ENCODE data around the gene TSPYL1.
"Not testable (repeated sequence)": the region's sequence is repeated elsewhere in the genome, so short reads cannot be mapped to it uniquely, and the experiment has no call there.

The TSPYL1 gene

GRCh38 chr6:116284984-116285383 is 5.3 kb upstream of the TSPYL1 start:
- H3K9me3 ChIP-seq (ENCODE audit: control insufficient read depth, insufficient read depth, low read depth, low read length); H3K4me1 ChIP-seq (ENCODE audit: control insufficient read depth, insufficient read depth, low read length); POLR2A ChIA-PET; H3K27ac ChIP-seq (ENCODE audit: extremely low read depth, low read depth, low read length); H3K4me3 ChIP-seq (ENCODE audit: low read depth, low read length); H3K36me3 ChIP-seq (ENCODE audit: control insufficient read depth in 2 of 2, insufficient read depth in 1 of 2, low read length in 2 of 2): not testable (repeated sequence)
- CTCF ChIA-PET, result interaction anchor here (0.7 kb wide), 1 partner anchor 91 kb away, joined by 3 read pairs; no protein-coding TSS in a partner anchor
- TF ChIP-seq ZNF184 (tag by site-specific recombination; IDR thresholded peaks at IDR 0.05), result peak; percentile 97

DNA sequence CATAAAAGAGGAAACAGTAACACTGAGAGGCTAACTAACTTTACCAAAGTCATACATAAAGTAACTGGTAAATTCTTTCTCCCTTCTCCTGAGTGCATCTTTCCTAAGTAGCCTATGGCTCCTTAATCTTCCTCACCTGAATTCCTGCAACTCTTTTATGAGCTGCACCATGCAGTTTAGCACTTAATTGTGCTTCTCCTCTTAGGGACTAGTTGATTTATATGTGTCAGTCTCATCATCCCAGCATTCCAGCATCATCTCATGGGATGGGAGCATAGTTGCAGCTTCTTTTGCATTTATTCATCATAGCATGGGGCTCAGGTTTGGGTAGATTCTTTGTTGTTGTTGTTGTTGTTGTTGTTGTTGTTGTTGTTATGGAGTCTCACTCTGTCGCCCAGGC is 3.5 kb upstream of the TSPYL1 start:
- H3K27ac ChIP-seq (ENCODE audit: extremely low read depth, low read depth, low read length), result no peak overlapping the region
- H3K9me3 ChIP-seq (ENCODE audit: control insufficient read depth, insufficient read depth, low read depth, low read length), result no peaks in the 10 kb centered on the region
- ChIA-PET CTCF (interaction anchor here (0.6 to 1.6 kb wide), 5 partner anchors 14 to 278 kb away, joined by 3 to 14 read pairs (median 4); partner anchors contain the start of gene DSE), POLR2A (no interaction called here)
- no peaks in the 10 kb centered on the region for H3K4me1 ChIP-seq (ENCODE audit: control insufficient read depth, insufficient read depth, low read length)
- peaks cover 0 to 9% of the 10 kb centered on the region in 2 experiments; a peak in 1 of 3 replicates for H3K36me3 ChIP-seq (ENCODE audit: control insufficient read depth in 2 of 2, insufficient read depth in 1 of 2, low read length in 2 of 2)
- no peak overlapping the region for H3K4me3 ChIP-seq (ENCODE audit: low read depth, low read length)
- TF ChIP-seq, protein P1, sequence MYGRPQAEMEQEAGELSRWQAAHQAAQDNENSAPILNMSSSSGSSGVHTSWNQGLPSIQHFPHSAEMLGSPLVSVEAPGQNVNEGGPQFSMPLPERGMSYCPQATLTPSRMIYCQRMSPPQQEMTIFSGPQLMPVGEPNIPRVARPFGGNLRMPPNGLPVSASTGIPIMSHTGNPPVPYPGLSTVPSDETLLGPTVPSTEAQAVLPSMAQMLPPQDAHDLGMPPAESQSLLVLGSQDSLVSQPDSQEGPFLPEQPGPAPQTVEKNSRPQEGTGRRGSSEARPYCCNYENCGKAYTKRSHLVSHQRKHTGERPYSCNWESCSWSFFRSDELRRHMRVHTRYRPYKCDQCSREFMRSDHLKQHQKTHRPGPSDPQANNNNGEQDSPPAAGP (tag by site-specific recombination; IDR thresholded peaks at IDR 0.05), result no peak
- TF ChIP-seq GLI4 (tag by site-specific recombination; IDR thresholded peaks at IDR 0.05) (no peak), FEZF1 (tag by site-specific recombination; IDR thresholded peaks at IDR 0.05) (0 out of 2 replicates have a peak, but pooled peaks have one; percentile 23), HIC1 (tag by site-specific recombination; IDR thresholded peaks at IDR 0.05) (no peak), IKZF3 (tag by site-specific recombination; IDR thresholded peaks at IDR 0.05) (peak; percentile 31; the same call in 1 of the 2 replicates), ZNF692 (tag by site-specific recombination; IDR thresholded peaks at IDR 0.05) (peak; percentile 43; the same call in 1 of the 2 replicates), OSR2 (tag by site-specific recombination; IDR thresholded peaks at IDR 0.05) (0 out of 2 replicates have a peak, but pooled peaks have one; percentile 25), RBAK (tag by site-specific recombination; IDR thresholded peaks at IDR 0.05) (no peak), PATZ1 (tag by site-specific recombination; IDR thresholded peaks at IDR 0.05) (no peak), ZNF391 (tag by site-specific recombination; IDR thresholded peaks at IDR 0.05; ENCODE audit: borderline replicate concordance, low read depth) (no peak), ZNF211 (tag by site-specific recombination; IDR thresholded peaks at IDR 0.05; ENCODE audit: low read depth) (no peak), ZNF169 (tag by site-specific recombination; IDR thresholded peaks at IDR 0.05) (no peak), GFI1B (tag by site-specific recombination; IDR thresholded peaks at IDR 0.05) (no peak), ZNF184 (tag by site-specific recombination; IDR thresholded peaks at IDR 0.05) (no peak), SP7 (tag by site-specific recombination; IDR thresholded peaks at IDR 0.05) (no peak), ZNF600 (tag by site-specific recombination; IDR thresholded peaks at IDR 0.05) (peak; percentile 46; the same call in 1 of the 2 replicates), HOXC10 (CRISPR knock-in tag; IDR thresholded peaks at IDR 0.05) (no peak), KLF9 (tag by site-specific recombination; IDR thresholded peaks at IDR 0.05; ENCODE audit: low read depth) (no peak), ZNF248 (tag by site-specific recombination; IDR thresholded peaks at IDR 0.05) (no peak), OVOL3 (tag by site-specific recombination; IDR thresholded peaks at IDR 0.05) (no peak), ZSCAN30 (tag by site-specific recombination; IDR thresholded peaks at IDR 0.05) (no peak), ZNF132 (tag by site-specific recombination; IDR thresholded peaks at IDR 0.05; ENCODE audit: borderline replicate concordance) (no peak), ZNF585B (tag by site-specific recombination; IDR thresholded peaks at IDR 0.05) (peak; percentile 42; the same call in 1 of the 2 replicates)
- TF ChIP-seq, protein P2, sequence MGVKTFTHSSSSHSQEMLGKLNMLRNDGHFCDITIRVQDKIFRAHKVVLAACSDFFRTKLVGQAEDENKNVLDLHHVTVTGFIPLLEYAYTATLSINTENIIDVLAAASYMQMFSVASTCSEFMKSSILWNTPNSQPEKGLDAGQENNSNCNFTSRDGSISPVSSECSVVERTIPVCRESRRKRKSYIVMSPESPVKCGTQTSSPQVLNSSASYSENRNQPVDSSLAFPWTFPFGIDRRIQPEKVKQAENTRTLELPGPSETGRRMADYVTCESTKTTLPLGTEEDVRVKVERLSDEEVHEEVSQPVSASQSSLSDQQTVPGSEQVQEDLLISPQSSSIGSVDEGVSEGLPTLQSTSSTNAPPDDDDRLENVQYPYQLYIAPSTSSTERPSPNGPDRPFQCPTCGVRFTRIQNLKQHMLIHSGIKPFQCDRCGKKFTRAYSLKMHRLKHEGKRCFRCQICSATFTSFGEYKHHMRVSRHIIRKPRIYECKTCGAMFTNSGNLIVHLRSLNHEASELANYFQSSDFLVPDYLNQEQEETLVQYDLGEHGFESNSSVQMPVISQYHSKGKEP (tag by site-specific recombination; IDR thresholded peaks at IDR 0.05), result peak; percentile 97
- TF ChIP-seq, protein P3, sequence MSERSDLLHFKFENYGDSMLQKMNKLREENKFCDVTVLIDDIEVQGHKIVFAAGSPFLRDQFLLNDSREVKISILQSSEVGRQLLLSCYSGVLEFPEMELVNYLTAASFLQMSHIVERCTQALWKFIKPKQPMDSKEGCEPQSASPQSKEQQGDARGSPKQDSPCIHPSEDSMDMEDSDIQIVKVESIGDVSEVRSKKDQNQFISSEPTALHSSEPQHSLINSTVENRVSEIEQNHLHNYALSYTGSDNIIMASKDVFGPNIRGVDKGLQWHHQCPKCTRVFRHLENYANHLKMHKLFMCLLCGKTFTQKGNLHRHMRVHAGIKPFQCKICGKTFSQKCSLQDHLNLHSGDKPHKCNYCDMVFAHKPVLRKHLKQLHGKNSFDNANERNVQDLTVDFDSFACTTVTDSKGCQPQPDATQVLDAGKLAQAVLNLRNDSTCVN (tag by site-specific recombination; optimal IDR thresholded peaks at IDR 0.05), result no peak

Measured in HEK293 (cell line).